GM12874 (cell line): Measurements from ENCODE around the gene CYBC1.

Source experiments
- CTCF ChIP-seq: IDR thresholded peaks from 2 replicates; pipeline ENCODE4 v1.5.1; 2011; ENCODE audit warnings: low read depth, mild to moderate bottlenecking, control low read depth, low read length, moderate library complexity; ENCODE audit not compliant: insufficient read depth

Gene CYBC1

GRCh38 chr17:82406131-82406671 lies 44.4 kb downstream of the CYBC1 start:
- TF ChIP-seq CTCF: no peak

- no peak for TF ChIP-seq CTCF
Observed at GRCh38 chr17:82405051-82405450, 45.5 kb downstream of the CYBC1 start.

GRCh38 chr17:82403662-82404660 lies 46.6 kb downstream of the CYBC1 start:
- TF ChIP-seq CTCF: no peak

- TF ChIP-seq CTCF: no peak
Observed at GRCh38 chr17:82402865-82403264, 47.7 kb downstream of the CYBC1 start.

- no peak for TF ChIP-seq CTCF
Observed at GRCh38 chr17:82400830-82401229, 49.7 kb downstream of the CYBC1 start.

GRCh38 chr17:82400206-82400605 lies 50.3 kb downstream of the CYBC1 start:
- no peak for TF ChIP-seq CTCF

- TF ChIP-seq CTCF: no peak
Observed at GRCh38 chr17:82399601-82400101, 50.9 kb downstream of the CYBC1 start.
